ENCODE measurements around the gene SLC35F3.
"Not testable (repeated sequence)": the region's sequence is repeated elsewhere in the genome, so short reads cannot be mapped to it uniquely, and the experiment has no call there.

The SLC35F3 gene

DNA sequence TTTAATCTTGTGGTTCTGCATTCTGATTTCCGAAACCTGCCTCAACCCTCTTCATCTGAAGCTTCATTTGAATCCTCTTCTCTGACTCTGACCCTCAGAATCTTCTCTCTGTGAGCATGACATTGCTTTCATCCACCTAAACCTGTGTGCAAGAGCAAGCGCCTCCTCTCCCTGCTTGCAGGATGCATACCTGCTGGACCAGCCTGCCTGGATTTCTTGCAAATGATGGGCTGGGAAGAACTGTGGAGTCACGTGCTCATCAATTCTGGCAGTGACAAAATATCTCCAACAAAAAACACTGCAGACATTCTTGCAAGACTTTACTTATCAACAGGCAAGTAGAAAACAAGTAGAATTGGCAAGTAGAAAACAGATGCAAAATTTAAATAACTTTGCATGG is 20.8 kb upstream of the SLC35F3 start:
- Mint-ChIP-seq H3K9me3 (peaks cover 12% of the 10 kb centered on the region), H3K4me3 (no peak overlapping the region), H3K36me3 (ENCODE audit: low read depth) (no peaks in the 10 kb centered on the region), H3K27ac (no peak overlapping the region), H3K27me3 (ENCODE audit: low read depth) (peaks cover 33% of the 10 kb centered on the region), H3K4me1 (no peaks in the 10 kb centered on the region)
- no peak for TF ChIP-seq CTCF (IDR thresholded peaks at IDR 0.05; ENCODE audit: unreplicated experiment in 3 of 3)

- TF ChIP-seq CTCF (IDR thresholded peaks at IDR 0.05; ENCODE audit: unreplicated experiment in 3 of 3), result no peak
- H3K4me1 Mint-ChIP-seq, result no peaks in the 10 kb centered on the region
- no peak overlapping the region for H3K4me3 Mint-ChIP-seq
- H3K36me3 Mint-ChIP-seq (ENCODE audit: low read depth), result no peaks in the 10 kb centered on the region
- peaks cover 33% of the 10 kb centered on the region for H3K27me3 Mint-ChIP-seq (ENCODE audit: low read depth)
- H3K27ac Mint-ChIP-seq, result no peak overlapping the region
- peaks cover 18% of the 10 kb centered on the region for H3K9me3 Mint-ChIP-seq
These were observed 19.9 kb upstream of the SLC35F3 start for GRCh38 chr1:233884461-233885151.

DNA sequence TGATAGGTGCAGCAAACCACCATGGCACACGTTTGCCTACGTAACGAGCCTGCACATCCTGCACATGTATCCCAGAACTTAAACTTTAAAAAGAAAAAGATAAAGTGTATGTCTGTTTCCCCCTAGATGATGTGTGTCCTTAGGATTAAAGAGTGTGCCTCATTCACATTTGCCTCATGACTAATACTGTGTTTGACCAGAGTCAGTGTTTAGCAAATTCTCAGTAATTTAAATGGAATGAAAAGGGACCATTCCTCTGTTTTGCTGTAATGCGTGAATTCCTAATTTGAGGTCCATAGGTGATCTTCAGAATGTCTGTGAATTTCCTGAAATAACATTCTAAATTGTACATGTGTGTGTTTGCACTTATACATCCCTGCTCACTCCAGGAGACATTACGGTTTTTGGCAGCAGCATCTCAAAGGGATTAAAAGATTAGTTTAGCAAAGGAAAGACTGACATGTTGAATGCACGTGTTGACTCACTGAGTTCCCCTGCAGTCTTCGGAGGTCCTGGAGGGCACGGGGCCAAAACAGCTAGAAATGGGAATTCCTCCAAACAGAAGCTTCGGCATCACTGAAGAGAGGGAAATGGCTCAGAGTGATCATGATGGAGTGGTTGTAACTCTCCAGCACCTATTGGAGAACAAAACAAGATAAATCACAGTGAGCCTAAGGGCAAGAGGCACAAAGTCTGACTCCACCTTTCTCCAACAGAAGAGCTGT is 19.1 kb upstream of the SLC35F3 start:
- no peaks in the 10 kb centered on the region for H3K36me3 Mint-ChIP-seq (ENCODE audit: low read depth)
- TF ChIP-seq CTCF (IDR thresholded peaks at IDR 0.05; ENCODE audit: unreplicated experiment in 3 of 3), result no peak
- no peaks in the 10 kb centered on the region for H3K4me1 Mint-ChIP-seq
- H3K9me3 Mint-ChIP-seq, result peaks cover 18% of the 10 kb centered on the region
- no peak overlapping the region for H3K27ac Mint-ChIP-seq
- H3K27me3 Mint-ChIP-seq (ENCODE audit: low read depth), result peaks cover 29% of the 10 kb centered on the region
- H3K4me3 Mint-ChIP-seq, result no peak overlapping the region

GRCh38 chr1:233891151-233891550 is 13.3 kb upstream of the SLC35F3 start:
- not testable (repeated sequence) for H3K4me1 Mint-ChIP-seq; H3K27ac Mint-ChIP-seq; H3K36me3 Mint-ChIP-seq (ENCODE audit: low read depth); H3K4me3 Mint-ChIP-seq
- Mint-ChIP-seq H3K27me3 (ENCODE audit: low read depth) (peaks cover 46% of the 10 kb centered on the region), H3K9me3 (peaks cover 30% of the 10 kb centered on the region)

DNA sequence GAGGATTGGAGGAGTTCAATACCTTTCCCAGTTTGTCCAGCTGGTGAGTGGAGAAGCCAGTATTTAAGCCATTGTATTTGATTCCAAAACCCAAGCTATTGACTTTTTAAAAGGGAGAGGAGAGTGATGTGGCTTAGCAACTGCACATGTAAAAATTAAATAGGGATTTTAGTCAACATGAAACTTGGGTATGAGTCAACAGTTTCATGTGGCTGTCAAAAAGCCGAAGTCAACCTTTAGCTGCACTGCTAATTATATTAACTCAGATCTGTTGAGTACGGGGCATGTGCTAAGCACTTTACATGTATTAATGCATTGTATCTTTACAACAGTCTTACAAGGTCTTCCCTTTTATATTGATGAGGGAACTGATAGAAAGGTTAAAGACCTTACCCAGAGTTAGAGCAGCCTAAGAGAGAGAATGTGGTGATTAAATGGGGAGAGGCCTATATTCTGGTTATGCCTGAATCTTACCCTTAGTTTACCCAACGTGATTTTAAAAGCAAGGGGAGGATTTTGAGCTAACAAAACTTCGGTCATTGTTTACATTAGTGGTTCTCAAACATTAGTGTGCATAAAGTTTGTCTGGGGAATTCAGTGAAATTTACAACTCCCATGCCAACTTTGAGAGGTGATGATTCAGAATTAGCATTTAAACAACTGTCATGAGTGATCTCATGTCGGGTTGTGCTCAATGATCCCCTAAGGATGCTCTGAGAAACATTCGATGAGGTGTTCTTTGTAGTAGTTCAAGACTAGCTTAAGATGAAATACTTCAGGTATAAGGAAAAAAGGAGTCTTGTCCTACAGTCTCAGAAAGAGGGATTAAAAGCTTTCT is 6.9 kb upstream of the SLC35F3 start:
- TF ChIP-seq CTCF (IDR thresholded peaks at IDR 0.05; ENCODE audit: unreplicated experiment in 3 of 3), result no peak
- Mint-ChIP-seq H3K4me1 (no peaks in the 10 kb centered on the region), H3K27ac (no peak overlapping the region), H3K36me3 (ENCODE audit: low read depth) (no peaks in the 10 kb centered on the region), H3K9me3 (peaks cover 4% of the 10 kb centered on the region), H3K27me3 (ENCODE audit: low read depth) (peaks cover 66% of the 10 kb centered on the region), H3K4me3 (no peak overlapping the region)

- no peak for TF ChIP-seq CTCF (IDR thresholded peaks at IDR 0.05; ENCODE audit: unreplicated experiment in 3 of 3)
- Mint-ChIP-seq H3K36me3 (ENCODE audit: low read depth) (no peaks in the 10 kb centered on the region), H3K27ac (no peak overlapping the region), H3K9me3 (peaks cover 7% of the 10 kb centered on the region), H3K27me3 (ENCODE audit: low read depth) (peaks cover 83% of the 10 kb centered on the region), H3K4me1 (peaks cover 10% of the 10 kb centered on the region), H3K4me3 (no peak overlapping the region)
These were observed 3.0 kb upstream of the SLC35F3 start for GRCh38 chr1:233901495-233901894.

Data from nephron (organoid).